SH-SY5Y (cell line): Measurements from ENCODE around the gene RREB1.

Experiments
- GATA2 ChIP-seq: IDR thresholded peaks from 2 replicates; pipeline ENCODE4 v1.6.1; 2011; ENCODE audit warnings: mild to moderate bottlenecking, low read depth, low read length
- GATA3 ChIP-seq: IDR thresholded peaks from 2 replicates; pipeline ENCODE4 v1.6.1; 2011; ENCODE audit warnings: low read depth, mild to moderate bottlenecking, low read length, moderate library complexity

DNA sequence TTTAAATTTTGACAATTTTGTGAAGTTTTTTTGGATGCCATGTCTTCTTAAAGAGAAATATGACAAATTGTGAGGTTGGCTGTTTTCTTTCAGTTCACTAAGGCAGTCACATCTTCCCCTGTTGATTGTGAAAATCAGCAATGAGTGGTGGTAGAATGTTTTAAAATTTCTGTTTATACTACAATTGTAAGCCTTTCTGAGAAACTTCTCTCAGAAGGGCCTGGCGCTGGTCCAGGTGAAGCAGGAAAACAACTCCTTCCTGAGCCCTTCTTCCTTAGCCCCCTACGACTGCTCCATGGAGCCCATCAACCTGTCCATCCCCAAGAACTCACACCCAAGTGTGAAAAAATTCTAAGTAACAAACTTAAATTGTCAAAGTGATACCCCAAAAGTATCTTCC, 124.6 kb downstream of the RREB1 start:
- TF ChIP-seq GATA2: no peak
- TF ChIP-seq GATA3: no peak
